NCI-H2029 treated with DMSO at 0.1 percent for 48 hours (cell line): ENCODE results near the gene SIDT2.

Experiments
- DNase-seq: peaks from one replicate; lab custom pipeline; 2025; lab: John Stamatoyannopoulos, UW

SIDT2 gene

GRCh38 chr11:117222991-117223740 is 44.6 kb downstream of the SIDT2 start:
- no peak for DNase-seq

- no peak for DNase-seq
Observed at GRCh38 chr11:117223741-117224689, 45.5 kb downstream of the SIDT2 start.

DNA sequence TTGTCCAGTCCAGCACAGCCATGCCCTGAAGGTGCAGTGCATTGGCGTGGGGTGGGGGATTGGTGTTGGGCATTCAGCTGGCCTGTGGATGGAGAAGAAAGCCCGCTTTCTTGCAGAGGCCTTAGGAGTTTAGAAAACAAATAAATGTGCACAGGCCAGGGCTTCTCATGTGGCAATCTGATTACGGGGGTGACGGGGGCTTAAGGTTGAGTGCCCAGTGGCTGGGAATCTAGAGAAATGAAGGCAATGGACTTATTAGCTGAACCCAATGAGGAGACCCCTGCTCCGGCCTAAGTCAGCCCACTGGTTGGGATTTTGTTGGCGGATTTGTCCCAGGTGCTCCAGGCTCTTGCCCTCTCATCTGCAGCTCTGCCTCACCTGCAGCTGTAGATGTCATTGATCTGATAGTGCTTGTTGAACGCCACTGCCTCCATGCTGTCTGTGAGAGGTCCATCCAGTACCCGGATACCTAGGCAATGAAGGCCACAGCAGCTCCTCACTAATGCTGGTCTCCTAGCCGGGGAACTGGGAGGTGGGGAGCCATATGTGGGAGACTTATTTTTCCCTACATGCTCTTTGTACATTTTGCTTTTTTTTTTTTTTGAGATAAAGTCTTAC is 47.1 kb downstream of the SIDT2 start:
- no peak for DNase-seq

DNA sequence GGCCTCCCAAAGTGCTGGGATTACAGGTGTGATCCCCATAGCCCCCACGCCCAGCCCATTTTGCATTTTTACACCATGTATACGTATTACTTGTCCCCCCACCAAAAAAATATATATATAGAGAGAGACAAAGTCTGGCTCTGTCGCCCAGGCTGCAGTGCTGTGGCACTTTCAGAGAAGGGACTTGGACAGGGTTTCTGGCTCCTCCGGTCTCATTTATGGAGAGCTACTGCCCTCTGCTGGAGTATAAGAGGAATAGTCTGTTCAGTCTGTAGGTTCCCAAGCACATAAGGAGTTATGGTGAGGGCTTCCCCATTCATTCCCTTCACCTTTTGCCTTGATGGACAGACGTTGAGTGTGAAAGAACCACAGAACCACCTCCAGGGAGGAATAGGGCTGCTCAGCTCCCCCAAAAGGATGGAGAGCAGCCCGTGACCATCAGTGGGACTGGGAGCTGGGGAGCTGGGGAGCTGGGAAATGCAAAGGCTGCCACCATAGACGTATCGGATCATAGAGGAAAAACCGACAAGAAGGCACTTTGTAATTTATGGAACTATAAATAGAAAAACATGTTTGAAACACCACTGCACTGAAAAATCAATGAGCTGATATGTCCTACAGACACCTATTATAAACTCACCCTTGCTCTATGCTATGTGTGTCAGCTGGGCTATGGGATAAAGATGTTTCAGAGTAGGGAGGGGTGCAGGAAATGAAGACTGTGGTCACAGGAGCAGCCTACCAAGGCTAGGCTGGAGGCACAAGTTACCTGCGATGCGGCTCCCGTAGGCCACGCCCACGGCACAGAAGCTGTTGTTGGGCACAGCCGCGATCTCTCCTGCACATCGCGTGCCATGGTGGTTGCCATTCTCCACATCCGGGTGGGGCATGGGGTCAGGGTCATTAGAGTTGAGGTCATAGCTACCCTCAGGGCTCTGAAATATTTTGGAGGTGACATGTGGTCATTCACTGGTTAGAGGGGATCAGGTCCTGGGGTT is 48.1 kb downstream of the SIDT2 start:
- peak; percentile 92 for DNase-seq

GRCh38 chr11:117228091-117228490 is 49.5 kb downstream of the SIDT2 start:
- no peak for DNase-seq

- no peak for DNase-seq
Observed at GRCh38 chr11:117229411-117229810, 50.9 kb downstream of the SIDT2 start.

- no peak for DNase-seq
Observed at GRCh38 chr11:117229931-117230285, 51.4 kb downstream of the SIDT2 start.

- DNase-seq, result no peak
Observed at GRCh38 chr11:117230286-117230961, 51.9 kb downstream of the SIDT2 start.

- DNase-seq, result no peak
Observed at GRCh38 chr11:117230999-117231841, 52.7 kb downstream of the SIDT2 start.

- no peak for DNase-seq
Observed at GRCh38 chr11:117231842-117232091, 53.2 kb downstream of the SIDT2 start, which contains the start of gene PCSK7. Gene PCSK7 (minus strand): TSS chr11:117232073. CDS start chr11:117229844, 2,229 bp downstream.

DNA sequence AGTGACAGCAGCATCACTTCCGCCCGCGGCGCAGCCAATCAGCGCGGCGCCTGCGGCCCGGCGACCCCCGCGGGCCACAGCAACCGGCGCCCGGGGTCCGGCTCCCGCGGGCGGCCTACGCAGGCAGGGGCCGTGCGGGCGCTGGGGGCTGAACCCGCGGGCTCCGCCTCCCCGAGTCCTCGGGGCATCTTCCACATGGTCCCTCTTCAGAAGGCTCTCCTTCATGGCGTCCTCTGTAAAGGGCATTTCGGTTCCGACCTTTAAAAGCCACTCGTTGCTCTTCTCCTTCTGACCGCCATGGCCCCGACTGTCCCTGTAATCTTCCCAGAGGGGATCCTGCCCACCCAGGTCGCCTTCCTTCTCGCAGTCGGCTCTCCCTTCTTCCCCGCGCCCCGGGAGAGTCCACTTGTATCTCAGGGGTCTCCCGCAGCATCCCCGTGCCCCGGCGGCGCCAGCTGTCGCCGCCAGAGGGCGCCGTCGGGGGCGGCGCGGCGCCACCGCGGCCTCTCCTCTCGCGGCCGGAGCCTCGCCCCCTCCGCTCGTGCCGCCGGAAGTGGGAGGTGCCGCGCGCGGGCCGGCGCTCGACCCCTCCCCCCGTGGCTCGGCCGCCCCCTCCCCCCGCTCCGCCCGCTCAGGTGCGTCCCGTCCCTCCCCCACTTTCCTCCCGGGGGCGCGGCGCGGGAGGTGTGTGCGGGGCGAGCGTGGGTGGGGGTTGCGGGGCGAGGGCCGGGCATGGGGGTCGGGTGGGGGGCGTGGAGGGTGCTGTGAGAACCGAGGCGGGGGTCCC is 53.7 kb downstream of the SIDT2 start, which contains the start of gene RNF214:
Gene RNF214 (plus strand): TSS at position 580 of the 787 bp plus-strand sequence. CDS start 1,602 bp downstream, outside the sequence.
- peak; percentile 33 for DNase-seq

- DNase-seq, result no peak
Observed at GRCh38 chr11:117232911-117233409, 54.4 kb downstream of the SIDT2 start.

GRCh38 chr11:117238221-117238620 is 59.7 kb downstream of the SIDT2 start:
- no peak for DNase-seq

- no peak for DNase-seq
Observed at GRCh38 chr11:117239295-117239694, 60.8 kb downstream of the SIDT2 start.
